ENCODE results near the gene EXOSC5.
"Not testable (repeated sequence)": the region's sequence is repeated elsewhere in the genome, so short reads cannot be mapped to it uniquely, and the experiment has no call there.

EXOSC5 gene

DNA sequence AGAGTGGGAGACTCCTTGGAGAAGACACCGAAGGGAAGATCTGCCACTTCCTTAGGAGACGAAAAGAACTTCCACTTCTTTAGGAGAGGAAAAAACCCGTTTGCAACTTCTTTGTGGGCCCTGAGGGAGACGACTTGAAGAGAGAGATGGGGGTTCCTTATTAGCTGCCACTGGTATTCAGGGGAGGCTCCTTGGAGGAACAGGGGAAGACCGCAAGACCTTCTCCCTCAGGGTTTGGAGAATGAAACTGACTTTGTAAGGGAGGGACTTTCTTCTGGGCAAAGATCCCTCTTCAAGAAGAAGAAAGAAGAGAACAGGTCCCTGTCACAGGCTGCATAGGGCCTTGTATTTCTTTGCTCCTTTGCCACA, 875 bp upstream of the EXOSC5 start:
- TF ChIP-seq, protein P1, sequence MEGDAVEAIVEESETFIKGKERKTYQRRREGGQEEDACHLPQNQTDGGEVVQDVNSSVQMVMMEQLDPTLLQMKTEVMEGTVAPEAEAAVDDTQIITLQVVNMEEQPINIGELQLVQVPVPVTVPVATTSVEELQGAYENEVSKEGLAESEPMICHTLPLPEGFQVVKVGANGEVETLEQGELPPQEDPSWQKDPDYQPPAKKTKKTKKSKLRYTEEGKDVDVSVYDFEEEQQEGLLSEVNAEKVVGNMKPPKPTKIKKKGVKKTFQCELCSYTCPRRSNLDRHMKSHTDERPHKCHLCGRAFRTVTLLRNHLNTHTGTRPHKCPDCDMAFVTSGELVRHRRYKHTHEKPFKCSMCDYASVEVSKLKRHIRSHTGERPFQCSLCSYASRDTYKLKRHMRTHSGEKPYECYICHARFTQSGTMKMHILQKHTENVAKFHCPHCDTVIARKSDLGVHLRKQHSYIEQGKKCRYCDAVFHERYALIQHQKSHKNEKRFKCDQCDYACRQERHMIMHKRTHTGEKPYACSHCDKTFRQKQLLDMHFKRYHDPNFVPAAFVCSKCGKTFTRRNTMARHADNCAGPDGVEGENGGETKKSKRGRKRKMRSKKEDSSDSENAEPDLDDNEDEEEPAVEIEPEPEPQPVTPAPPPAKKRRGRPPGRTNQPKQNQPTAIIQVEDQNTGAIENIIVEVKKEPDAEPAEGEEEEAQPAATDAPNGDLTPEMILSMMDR (IDR thresholded peaks at IDR 0.05; ENCODE audit: borderline replicate concordance, insufficient read depth, low read depth, low read length): no peak
- peak overlapping the region; percentile 73 for H3K4me3 ChIP-seq (ENCODE audit: low read depth, low read length)

DNA sequence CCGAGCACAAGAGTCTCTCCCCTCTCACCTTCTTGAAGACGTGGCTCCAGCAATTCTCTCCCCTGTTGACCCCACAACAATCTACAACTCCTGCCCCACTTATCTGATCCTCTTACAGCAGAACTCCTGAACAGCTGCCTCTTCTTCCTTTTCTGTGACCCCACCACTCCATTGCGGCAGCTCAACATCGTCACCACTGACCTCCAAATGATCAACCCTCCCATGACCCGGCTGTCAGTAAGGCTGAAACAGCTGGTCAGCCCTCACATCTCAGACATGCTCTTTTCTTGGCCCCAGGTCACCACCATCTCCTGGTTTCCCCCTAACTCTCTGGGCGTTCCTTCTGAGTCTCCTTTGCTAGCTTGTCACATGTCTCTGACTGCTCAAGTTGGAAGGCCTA, 1.8 kb downstream of the EXOSC5 start:
- TF ChIP-seq, protein P1 (IDR thresholded peaks at IDR 0.05; ENCODE audit: borderline replicate concordance, insufficient read depth, low read depth, low read length): no peak
- peak overlapping the region; percentile 26 for H3K4me3 ChIP-seq (ENCODE audit: low read depth, low read length)

DNA sequence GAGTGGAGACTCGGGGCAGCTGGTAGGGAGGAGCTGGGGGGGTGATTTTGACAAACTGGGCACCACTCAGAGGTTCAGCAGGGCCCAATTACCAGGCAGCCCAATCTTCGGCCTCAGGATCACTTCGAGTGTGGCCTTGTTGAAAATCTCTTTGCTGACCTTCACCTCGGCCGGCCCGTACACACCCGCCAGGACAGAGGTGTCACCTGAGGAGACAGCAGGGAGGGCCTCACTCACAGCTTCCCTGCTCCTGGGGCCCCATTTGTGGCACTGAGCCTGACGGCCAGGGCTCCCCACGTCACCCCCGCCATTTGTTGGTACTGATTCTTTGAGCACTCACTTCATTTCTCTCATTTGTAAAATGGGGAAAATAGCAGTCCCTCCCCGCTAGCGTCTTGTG, 4.4 kb downstream of the EXOSC5 start:
- H3K4me3 ChIP-seq (ENCODE audit: low read depth, low read length): no peak overlapping the region
- TF ChIP-seq, protein P1 (IDR thresholded peaks at IDR 0.05; ENCODE audit: borderline replicate concordance, insufficient read depth, low read depth, low read length): no peak

DNA sequence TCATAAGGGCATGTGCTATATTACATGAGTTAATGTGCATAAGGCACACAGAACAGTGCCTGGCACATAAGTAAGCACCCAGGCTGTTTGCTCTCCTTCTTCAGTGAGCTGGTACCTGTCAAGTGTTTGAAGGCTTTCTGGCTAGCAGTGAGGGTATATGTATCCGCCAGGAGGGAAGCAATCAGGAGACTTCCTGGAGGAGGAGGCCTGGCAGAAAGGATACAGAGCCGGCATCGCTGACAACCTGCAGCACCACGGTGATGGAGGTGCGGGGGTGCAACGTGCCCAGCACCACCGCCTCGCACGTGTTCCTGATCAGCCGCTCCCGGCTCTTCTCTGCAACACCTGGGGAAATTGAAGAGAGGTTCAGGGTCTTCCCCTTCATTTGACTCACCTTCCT, 5.5 kb downstream of the EXOSC5 start:
- H3K4me3 ChIP-seq (ENCODE audit: low read depth, low read length): no peak overlapping the region
- TF ChIP-seq, protein P1 (IDR thresholded peaks at IDR 0.05; ENCODE audit: borderline replicate concordance, insufficient read depth, low read depth, low read length): no peak

DNA sequence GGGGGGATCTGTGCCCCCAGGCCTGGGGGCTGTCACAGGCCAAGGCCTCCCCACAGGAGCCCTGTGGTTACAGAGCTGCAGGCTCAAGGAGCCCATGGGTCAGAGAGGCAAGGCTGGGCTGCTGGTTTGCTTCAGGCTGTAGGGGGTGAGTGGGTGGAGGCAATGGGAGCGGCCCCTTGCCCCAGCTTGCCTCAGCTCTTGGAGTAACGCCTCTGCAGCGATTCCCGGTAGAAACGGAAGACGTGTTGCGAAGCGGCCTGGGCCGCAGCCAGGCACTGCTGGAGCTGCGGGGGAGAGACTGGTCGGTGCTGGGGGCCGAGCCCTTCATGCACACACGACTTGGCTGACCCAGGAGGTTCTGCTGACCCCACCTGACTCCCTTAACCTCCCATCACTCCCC, 10.7 kb downstream of the EXOSC5 start:
- no peak overlapping the region for H3K4me3 ChIP-seq (ENCODE audit: low read depth, low read length)
- TF ChIP-seq, protein P1 (IDR thresholded peaks at IDR 0.05; ENCODE audit: borderline replicate concordance, insufficient read depth, low read depth, low read length): no peak

DNA sequence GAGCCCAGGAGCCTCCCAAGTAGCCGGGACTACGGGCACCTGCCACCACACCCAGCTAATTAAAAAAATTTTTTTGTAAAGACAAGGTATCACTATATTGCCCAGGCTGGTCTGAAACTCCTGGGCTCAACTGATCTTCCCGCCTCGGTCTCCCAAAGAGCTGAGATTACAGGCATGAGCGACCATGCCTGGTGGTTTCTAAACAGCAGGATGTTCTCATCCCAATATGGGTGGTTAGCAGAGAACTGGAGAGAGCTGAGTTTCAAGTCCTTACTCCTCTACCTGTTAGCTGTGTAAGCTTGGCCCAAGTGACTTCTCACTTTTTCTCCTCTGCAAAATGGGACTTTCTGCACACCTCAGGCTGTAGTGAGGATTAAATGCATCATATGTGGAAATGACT, 12.8 kb downstream of the EXOSC5 start:
- H3K4me3 ChIP-seq (ENCODE audit: low read depth, low read length): no peak overlapping the region
- TF ChIP-seq, protein P1 (IDR thresholded peaks at IDR 0.05; ENCODE audit: borderline replicate concordance, insufficient read depth, low read depth, low read length): no peak

DNA sequence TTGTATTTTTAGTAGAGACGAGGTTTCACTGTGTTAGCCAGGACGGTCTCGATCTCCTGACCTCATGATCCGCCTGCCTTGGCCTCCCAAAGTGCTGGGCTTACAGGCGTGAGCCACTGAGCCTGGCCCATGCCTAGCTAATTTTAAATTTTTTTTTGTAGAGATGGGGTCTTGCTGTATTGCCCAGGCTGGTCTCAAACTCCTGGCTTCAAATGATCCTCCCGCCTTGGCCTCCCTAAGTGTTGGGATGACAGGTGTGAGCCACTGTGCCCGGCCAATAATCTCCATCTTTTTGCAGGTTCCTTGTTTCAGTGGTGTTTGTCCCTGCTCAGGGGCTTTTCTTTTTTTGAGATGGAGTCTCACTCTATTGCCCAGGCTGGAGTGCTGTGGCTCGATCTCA, 15.6 kb downstream of the EXOSC5 start:
- H3K4me3 ChIP-seq (ENCODE audit: low read depth, low read length): not testable (repeated sequence)
